GM18526 (cell line): ENCODE data around the gene KRTAP10-2.

Source experiments
- POLR2A ChIP-seq: IDR thresholded peaks from 3 replicates; pipeline ENCODE4 v1.6.1; 2011; ENCODE audit not compliant: insufficient read length; ENCODE audit errors: extremely low read depth

Gene KRTAP10-2

GRCh38 chr21:44555200-44555875, 4.0 kb upstream of the KRTAP10-2 start:
- TF ChIP-seq POLR2A, result no peak

GRCh38 chr21:44552681-44553080, 1.4 kb upstream of the KRTAP10-2 start:
- TF ChIP-seq POLR2A, result no peak

- no peak for TF ChIP-seq POLR2A
These were observed 831 bp upstream of the KRTAP10-2 start for GRCh38 chr21:44552136-44552535.

DNA sequence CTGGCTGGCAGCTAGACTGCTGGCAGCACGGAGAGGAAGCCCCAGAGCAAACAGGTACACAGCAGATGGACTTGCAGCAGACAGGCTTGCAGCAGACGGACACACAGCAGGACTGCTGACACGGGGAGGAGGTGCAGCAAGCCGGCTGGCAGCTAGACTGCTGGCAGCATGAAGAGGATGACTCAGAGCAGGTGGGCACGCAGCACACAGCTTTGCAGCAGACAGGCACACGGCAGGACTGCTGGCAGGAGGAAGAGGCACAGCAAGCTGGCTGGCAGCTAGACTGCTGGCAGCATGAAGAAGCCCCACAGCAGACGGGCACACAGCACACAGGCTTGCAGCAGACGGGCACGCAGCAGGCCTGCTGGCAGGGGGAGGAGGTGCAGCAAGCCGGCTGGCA, 498 bp downstream of the KRTAP10-2 start:
- no peak for TF ChIP-seq POLR2A

- TF ChIP-seq POLR2A, result no peak
These were observed 1.6 kb downstream of the KRTAP10-2 start for GRCh38 chr21:44549525-44550211.

- no peak for TF ChIP-seq POLR2A
These were observed 2.4 kb downstream of the KRTAP10-2 start for GRCh38 chr21:44548922-44549321.

- no peak for TF ChIP-seq POLR2A
These were observed 2.9 kb downstream of the KRTAP10-2 start for GRCh38 chr21:44548381-44548780.

DNA sequence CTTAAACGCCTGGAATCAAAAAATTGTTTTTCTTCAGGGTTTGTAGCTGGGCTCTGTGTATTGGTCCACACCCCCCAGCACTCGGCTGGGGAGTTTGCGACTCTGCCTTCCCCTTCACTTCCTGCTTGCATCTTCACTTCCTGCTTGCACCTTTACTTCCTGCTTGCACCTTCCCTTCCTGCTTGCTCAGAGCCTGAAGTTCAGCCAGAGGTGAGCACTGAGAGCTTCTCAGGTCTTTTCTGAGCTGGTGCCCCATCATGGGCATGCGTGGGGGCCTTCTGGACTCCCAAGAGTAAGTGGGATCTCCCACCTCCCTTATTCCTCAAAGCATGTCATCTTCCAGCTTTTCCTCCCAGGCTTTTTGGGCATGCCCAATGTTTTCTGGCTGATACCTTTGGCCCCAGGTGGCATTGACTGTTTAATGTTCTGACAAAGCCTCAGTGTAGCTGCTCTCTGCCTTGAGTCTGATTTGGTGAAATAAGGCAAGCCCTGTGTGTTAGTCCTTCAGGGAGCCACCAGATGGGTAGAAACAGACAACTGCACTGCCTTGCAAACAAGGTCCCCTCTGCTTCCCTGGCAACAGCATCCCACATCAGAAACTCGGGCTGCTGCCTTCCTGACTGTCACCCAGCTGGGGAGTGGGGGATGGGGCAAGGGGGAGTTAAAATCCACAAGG, 3.5 kb downstream of the KRTAP10-2 start:
- TF ChIP-seq POLR2A, result no peak

GRCh38 chr21:44544566-44544965, 6.7 kb downstream of the KRTAP10-2 start:
- TF ChIP-seq POLR2A, result no peak

GRCh38 chr21:44542716-44543115, 8.6 kb downstream of the KRTAP10-2 start:
- TF ChIP-seq POLR2A, result no peak

- no peak for TF ChIP-seq POLR2A
These were observed 10.5 kb downstream of the KRTAP10-2 start for GRCh38 chr21:44540741-44541288.

GRCh38 chr21:44539991-44540666, 11.2 kb downstream of the KRTAP10-2 start, which contains the start of gene KRTAP10-1:
Gene KRTAP10-1 (minus strand): TSS chr21:44540195. CDS start chr21:44540150, 45 bp downstream.
- TF ChIP-seq POLR2A, result no peak

DNA sequence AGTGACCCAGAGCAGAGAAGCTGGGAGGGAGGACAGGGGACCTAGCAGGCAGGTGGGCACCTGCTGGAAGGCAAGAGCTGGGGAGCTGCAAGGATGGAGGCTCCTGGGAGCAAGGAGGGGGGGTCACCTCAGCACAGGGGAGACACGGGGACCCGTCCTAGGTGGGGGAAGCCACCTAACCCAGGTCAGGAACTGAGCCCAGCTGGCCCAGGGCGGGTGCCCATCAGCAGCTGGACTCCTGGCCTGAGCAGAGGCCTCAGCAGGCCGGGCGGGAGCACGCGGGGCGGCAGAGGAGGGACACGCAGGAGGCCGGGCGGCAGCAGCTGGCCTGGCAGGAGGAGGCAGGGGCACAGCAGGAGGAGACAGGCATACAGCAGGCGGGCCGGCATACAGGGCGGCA, 12.3 kb downstream of the KRTAP10-2 start:
- no peak for TF ChIP-seq POLR2A

DNA sequence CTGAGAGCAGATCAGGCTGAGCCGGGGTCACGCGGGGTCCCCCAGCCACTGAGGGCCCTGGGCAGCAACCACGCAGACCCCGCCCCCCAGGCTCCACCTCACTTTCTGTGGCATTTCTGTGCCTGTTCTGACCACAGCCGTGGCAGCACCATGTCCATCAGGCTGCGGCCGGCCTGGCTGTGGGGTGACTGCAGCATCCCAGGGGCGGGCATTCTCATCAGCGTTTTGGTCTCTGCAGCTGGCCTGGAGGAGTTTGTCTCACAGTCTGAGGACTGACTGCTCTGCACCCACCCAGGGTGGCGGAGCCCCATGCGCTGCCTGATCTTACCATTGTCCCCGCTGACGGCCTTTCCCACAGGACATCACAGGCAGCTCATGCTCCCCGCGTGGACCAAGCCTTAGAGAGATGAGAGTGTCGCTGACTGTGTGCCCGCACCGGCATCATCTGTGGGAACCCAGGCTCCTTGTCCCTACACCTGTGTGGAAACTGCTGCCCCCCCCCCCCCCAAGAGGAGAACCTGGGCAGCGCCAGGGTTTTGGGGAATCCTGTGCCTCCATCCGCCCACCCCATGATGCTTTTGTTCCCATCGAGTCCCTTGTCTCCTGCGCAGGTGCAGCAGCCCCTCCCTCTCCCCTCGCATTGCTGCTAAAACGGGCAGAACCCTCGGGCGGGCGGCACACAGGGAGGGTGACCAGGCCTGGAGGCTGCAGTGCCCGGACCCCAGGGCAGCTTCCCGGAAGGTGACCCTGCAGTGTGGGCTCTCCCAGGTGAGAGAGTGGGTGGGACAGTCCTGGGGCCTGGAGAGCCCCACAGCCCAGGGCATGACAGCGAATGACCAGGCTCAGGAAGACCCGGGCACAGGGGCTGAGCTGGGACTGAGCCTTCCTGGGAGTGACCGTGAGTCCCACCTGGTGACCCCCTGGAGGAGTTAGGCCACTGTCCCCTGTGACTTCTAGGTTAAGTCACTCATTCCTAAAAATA, 13.1 kb downstream of the KRTAP10-2 start:
- no peak for TF ChIP-seq POLR2A
